Non-pigmented ciliary epithelial cell (primary cell): ENCODE data around the gene INSC.

ENCODE experiments used
- DNase-seq: peaks from one replicate; pipeline ENCODE4 v3.0.0-alpha.2; 2010; ENCODE audit warnings: low read depth

Gene INSC

GRCh38 chr11:15217416-15217815 lies 102.7 kb downstream of the INSC start:
- no peak for DNase-seq

- no peak for DNase-seq
Observed at GRCh38 chr11:15222777-15223176, 108.1 kb downstream of the INSC start.

- DNase-seq, result no peak
Observed at GRCh38 chr11:15223318-15223717, 108.6 kb downstream of the INSC start.

- no peak for DNase-seq
Observed at GRCh38 chr11:15224466-15224865, 109.7 kb downstream of the INSC start.

- DNase-seq, result no peak
Observed at GRCh38 chr11:15227011-15227410, 112.3 kb downstream of the INSC start.

- DNase-seq, result no peak
Observed at GRCh38 chr11:15228331-15228849, 113.7 kb downstream of the INSC start.

GRCh38 chr11:15229069-15229468 lies 114.3 kb downstream of the INSC start:
- DNase-seq, result no peak

- DNase-seq, result no peak
Observed at GRCh38 chr11:15232496-15232895, 117.8 kb downstream of the INSC start.

GRCh38 chr11:15233371-15234165 lies 118.8 kb downstream of the INSC start:
- no peak for DNase-seq

GRCh38 chr11:15234796-15235195 lies 120.1 kb downstream of the INSC start:
- no peak for DNase-seq

- DNase-seq, result no peak
Observed at GRCh38 chr11:15236559-15236958, 121.8 kb downstream of the INSC start.

- DNase-seq, result no peak
Observed at GRCh38 chr11:15238856-15239255, 124.1 kb downstream of the INSC start.

- no peak for DNase-seq
Observed at GRCh38 chr11:15248749-15249148, 134.0 kb downstream of the INSC start.

- no peak for DNase-seq
Observed at GRCh38 chr11:15258433-15259165, 143.9 kb downstream of the INSC start.

GRCh38 chr11:15266999-15267398 lies 152.3 kb downstream of the INSC start:
- DNase-seq, result no peak

- no peak for DNase-seq
Observed at GRCh38 chr11:15268598-15268997, 153.9 kb downstream of the INSC start.

- DNase-seq, result no peak
Observed at GRCh38 chr11:15275141-15275540, 160.4 kb downstream of the INSC start.

- no peak for DNase-seq
Observed at GRCh38 chr11:15276621-15277020, 161.9 kb downstream of the INSC start.

- no peak for DNase-seq
Observed at GRCh38 chr11:15278128-15278527, 163.4 kb downstream of the INSC start.

GRCh38 chr11:15280393-15280792 lies 165.7 kb downstream of the INSC start:
- no peak for DNase-seq

GRCh38 chr11:15282754-15283153 lies 168.0 kb downstream of the INSC start:
- no peak for DNase-seq

GRCh38 chr11:15286465-15286864 lies 171.7 kb downstream of the INSC start:
- DNase-seq, result no peak

GRCh38 chr11:15288863-15289262 lies 174.1 kb downstream of the INSC start:
- no peak for DNase-seq
